HG03571 (cell line): ENCODE data around the gene TBX6.

ENCODE experiments used
- ATAC-seq: cut with Tn5 transposase; IDR thresholded peaks from one replicate; pipeline ENCODE4 v1.9.1; 2021; ENCODE audit not compliant: unreplicated experiment

The TBX6 gene

GRCh38 chr16:30040221-30040620, 51.5 kb downstream of the TBX6 start:
- no peak for ATAC-seq
